SU-DHL-6 (cell line): ENCODE results near the gene TIFAB.

Experiments used
- CTCF ChIP-seq: fragments of 200-600 bp; sonication (generic); IDR thresholded peaks from one replicate; pipeline ENCODE4 v1.5.1; 2017; ENCODE audit warnings: antibody characterized with exemption, mild to moderate bottlenecking, low read length, moderate library complexity; ENCODE audit not compliant: insufficient read depth, poor library complexity, severe bottlenecking
- EZH2phosphoT487 ChIP-seq: fragments of 200-600 bp; sonication (generic), shearing (Covaris generic); conservative IDR thresholded peaks from 2 replicates; pipeline ENCODE4 v1.6.1; 2018; ENCODE audit warnings: mild to moderate bottlenecking, antibody characterized with exemption, low read length, moderate library complexity, mixed read lengths

GRCh38 chr5:135453613-135454012 lies 1.5 kb upstream of the TIFAB start:
- no peak for TF ChIP-seq CTCF
- TF ChIP-seq EZH2phosphoT487: no peak
